HG03066 (cell line): ENCODE measurements around the gene ZNF275.
"Not testable (repeated sequence)": the region's sequence is repeated elsewhere in the genome, so short reads cannot be mapped to it uniquely, and the experiment has no call there.

Experiments
- ATAC-seq: cut with Tn5 transposase; IDR thresholded peaks from one replicate; pipeline ENCODE4 v1.9.1; 2021; ENCODE audit warnings: low read depth; ENCODE audit not compliant: unreplicated experiment

Gene ZNF275

DNA sequence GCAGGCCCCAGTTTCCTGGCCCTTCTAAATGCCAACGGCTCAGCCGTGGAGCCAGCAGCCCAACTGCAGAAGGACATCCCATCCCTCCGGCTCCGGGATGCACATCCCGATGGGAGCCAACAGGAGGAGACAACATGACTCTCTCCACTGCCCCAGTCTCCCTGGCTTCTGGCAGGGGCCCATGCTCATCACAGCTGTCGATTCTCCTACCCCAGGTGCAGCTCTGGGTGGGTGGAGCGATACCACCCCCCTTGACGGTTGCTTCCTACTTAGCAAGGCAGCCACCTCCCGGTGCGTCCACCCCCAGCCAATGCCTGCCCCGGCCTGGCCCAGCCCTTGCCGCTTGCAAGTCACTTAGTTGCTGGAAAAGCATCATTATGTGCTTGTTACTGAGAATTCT is 19.5 kb downstream of the ZNF275 start:
- ATAC-seq = no peak

DNA sequence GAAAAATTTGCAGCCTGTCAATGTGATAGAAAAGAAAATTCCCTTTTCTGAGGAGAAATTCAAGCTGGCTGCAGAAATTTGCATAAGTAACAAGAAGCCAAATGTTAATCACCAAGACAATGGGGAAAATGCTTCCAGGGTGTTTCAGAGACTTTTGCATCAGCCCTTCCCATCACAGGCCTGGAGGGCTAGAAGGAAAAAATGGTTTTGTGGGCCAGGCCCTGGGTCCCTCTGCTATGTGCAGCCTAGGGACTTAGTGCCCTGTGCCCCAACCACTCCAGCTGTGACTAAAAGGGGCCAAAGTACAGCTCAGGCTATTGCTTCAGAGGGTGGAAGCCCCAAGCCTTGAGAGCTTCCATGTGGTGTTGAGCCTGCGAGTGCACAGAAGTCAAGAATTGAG is 23.9 kb downstream of the ZNF275 start:
- ATAC-seq = no peak

DNA sequence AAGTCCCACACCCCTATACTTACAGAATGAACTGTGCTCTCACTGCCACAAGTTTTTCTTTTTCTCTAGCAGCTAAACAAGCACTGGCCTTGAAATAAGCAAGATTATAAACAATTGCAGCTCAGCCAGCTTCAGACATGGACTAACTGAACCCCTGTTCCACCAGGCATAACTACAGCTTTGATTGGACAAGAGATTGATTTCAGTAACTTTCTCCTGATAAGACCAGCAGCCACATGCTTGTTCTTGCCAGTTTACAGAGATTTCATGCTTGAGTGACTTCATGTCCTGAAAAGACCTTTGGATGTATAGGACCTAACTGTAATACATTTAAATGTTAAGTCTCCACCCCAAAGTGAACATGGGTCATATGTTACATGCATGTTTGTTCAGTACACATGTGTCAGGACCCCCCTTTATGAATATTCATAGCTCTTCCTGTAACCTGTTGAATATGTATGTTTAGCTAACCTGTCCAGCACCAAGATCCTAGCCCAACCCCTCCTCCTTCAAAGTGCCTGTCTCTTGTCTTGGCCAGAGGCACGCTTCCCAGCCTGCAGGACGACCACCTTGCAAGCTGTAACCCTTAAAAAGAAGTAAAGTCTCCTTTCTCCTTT is 27.9 kb downstream of the ZNF275 start:
- ATAC-seq = no peak

DNA sequence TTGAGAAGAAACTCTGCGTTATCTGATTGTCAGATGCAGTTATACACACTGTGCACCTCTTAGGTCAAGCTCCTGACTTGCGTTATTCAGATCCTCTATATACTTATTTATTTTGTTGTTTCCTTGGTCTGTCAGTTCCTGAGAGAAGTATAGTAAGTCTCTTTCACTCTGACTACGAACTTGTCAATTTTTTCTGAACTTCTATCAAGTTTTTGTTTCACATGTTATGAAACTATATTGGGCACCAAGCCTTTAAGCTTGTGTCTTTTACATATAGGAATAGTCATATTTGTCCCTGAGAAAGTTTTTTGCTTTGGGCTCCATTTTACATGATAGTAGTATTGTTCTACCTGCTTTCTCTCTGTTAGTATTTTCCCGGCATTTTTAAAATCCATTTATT is 31.7 kb downstream of the ZNF275 start:
- ATAC-seq = no peak

DNA sequence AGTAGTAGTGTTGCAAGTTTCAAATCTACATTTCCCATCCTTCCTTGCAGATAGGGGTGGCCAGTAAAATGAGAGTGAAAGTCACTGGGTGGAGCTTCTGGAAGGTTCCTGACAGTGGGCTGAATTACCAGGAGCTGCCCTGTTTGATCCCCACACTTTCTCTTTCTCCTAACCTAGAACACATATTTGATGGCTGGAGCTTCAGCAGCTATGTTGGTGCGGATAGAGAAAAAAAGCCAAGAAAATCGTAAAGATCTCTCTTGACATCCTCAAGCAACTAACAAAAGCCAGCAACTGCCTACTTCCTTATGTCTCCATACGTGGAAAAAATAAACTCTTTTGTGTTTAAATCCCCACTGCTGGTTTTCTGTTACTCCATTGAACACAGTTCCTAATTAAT is 32.2 kb downstream of the ZNF275 start:
- no peak for ATAC-seq

DNA sequence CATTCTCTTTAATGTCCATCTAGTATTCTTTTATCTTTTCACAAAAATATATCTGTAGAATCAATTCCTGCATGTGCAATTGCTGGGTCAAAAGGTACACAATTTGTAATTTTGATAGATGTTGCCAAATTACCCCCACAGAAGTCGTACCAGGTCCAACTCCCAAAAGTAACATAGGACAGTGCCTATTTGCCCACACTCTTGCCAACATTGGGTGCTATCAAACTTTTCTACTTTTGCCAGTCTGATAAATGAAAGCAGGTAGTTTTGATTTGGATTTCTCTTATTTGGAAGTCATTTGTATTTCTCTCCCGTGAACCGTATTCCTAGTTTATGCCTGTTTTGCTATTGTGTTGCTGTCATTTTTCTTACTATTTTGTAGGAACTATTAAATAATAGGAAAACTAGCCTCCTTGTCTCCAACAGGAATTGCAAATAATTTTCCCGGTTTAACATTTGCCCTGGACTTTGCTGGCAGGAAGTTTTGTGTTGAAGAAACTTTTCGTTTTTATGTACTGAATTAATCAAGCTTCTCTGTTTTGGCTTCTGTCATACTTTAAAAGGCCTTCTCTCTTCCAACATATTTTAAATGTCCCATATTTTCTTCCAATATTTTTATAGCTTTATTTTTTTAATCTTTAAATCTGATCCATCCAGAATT is 33.1 kb downstream of the ZNF275 start:
- no peak for ATAC-seq

DNA sequence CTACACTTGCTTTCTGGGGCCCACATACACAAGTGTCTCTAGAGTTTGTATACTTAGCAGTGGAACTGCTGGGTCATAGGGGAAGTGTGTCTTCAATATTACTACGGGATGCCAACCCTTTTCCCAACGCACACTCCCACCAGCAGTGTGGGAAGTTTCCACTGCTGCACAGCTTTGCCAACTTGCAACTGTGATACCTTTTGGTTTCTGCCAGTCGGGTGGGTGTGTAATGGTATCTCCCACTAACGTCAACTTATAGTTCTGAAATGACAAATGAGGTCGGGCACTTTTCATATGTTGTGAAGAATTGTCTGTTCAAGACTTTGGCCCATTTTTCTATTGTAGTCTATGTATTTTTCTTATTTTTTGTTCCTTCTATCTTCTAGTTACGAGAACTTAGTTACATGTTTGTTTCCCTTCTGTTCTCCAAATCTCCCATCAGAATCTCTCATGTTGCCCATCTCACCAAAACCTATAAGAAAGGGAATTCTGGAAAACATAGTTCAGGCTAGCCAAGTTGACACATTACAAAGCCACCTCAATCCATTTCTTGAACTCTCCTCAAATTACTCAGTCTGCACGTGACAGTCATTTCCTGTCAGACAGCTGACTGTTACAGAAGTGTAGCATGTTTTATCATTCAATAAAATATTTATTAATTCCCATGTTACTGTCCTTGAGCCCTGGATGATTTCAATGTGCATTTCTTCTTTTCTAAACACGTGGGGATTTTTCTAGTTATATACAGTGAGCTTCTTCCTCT is 36.5 kb downstream of the ZNF275 start:
- no peak for ATAC-seq

DNA sequence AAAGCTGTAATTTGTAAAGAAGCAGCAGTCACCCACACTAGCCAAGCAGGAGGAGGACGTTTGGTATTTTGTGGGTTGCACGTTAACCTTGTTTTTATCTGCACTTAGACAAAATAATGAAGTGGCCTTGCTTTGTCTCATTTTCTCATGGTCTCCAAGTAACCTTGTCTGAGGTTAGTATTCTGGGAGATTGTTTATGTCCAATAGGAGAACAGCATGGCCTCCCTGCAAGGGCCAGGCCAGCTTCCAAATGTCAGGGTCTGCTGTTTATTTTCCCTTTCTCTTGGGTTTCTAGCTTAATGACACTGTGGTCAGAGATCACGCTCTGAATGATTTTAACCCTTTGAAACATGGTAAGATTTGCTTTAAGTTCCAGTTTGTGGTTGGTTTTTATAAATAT is 37.3 kb downstream of the ZNF275 start:
- ATAC-seq = no peak

DNA sequence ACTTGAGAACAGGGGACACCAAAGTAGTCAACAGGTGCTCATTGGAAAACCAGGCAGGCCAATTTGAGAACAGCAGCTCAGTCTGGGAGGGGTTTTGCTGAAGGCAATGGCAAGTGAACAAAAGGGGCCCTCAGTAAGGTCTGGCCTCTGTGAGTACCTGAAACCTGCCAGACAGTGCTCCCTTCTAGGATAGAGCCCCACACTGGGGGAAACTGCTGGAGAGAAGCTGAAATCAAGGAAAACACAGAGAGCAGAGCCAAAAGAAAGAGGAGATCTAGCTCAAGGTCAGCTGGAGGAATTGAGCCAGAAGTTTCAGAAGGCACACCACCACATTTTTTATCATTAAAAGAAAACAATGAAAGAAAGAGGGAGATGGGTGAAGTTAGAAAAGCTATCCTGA is 39.0 kb downstream of the ZNF275 start:
- no peak for ATAC-seq

DNA sequence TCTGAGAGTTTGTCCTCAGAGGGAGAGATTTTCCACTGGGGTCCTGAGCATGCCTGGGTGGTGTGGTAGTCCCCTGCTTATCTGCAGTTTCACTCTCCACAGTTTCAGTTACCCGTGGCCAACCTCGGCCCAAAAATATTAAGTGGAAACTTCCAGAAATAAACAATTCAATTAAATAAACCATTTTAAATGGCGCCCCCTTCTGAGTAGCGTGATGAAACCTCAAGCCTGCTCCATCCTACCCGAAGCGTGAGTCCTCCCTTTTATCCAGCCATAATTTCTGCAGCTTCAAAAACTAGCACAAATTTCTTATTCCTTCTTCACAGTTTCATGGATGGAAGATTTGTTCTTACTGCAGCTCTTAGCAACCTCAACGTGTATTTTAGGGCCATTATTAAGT is 40.5 kb downstream of the ZNF275 start:
- no peak for ATAC-seq

DNA sequence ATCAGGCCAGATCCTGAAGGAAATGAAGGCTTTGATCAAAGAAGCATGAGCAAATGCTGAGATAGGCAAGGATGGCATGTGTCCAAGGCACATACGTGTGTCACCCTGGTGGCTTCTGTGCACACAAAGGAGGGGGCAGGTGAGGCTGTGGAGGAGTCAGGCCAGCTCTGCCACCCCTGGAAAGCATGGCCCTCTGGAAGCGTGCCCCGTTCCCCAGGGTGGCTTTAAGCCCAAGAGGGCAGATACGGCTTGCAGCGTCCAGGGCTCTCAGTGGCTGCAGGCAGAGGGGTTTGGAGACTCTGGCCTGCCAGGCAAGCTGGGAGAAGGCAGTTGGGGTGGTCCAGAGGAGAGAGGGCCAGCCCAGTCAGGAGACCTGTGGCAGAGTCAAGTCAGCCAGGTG is 41.6 kb downstream of the ZNF275 start:
- ATAC-seq = no peak

DNA sequence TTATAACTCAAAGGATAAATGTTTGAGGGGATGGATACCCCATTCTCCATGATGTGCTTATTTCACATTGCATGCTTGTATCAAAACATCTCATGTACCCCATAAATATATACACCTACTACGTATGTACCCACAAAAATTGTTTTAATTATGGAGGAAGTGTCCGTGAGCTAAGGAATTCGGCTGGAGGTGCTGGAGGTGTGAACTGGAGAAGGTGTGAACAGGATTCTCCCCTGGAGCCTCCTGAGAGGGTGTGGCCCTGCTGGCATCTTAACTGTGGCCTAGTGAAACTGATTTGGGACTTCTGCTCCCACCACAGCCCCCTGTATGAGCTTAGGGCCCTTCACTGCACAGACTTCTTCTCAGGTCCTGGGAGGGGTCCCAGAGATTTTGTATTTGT is 43.8 kb downstream of the ZNF275 start:
- ATAC-seq = no peak

DNA sequence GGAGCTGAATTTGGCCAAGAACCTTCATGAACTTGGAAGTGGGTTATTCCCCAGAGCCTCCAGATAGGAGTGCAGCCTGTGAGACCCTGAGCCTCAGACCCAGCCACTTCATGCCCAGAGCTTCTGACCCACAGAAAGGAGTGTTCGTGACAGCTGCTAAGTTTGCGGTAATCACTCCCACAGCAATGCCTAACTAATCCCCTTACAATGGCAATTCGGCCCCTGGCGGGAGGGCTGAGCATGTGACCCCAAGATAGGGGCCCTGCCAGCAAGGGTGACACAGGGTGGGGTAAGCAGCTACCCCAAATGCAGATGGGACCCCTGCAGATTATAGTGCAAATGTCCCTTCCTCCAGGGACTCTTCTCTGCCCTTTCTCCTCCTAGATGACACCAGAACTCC is 44.7 kb downstream of the ZNF275 start:
- no peak for ATAC-seq

DNA sequence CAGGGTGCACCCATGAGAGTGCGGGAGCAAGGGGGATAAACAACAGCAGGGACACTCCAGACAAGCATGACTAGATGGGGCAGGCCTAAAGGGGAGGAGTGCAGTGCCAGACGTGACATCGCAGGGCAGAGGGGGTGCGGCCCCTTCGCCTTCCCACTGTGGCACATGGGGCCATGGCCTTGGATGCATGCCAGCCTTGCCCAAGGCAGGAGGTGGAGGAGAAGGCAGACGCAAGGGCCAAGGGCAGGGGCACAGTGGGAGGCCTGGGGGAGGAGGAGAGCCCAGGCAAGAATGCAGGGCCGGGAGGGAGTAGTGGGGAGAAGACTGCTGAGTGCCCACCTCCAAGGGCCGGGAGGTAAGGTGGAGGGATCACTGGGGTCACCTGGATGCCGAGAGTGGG is 45.6 kb downstream of the ZNF275 start:
- no peak for ATAC-seq

DNA sequence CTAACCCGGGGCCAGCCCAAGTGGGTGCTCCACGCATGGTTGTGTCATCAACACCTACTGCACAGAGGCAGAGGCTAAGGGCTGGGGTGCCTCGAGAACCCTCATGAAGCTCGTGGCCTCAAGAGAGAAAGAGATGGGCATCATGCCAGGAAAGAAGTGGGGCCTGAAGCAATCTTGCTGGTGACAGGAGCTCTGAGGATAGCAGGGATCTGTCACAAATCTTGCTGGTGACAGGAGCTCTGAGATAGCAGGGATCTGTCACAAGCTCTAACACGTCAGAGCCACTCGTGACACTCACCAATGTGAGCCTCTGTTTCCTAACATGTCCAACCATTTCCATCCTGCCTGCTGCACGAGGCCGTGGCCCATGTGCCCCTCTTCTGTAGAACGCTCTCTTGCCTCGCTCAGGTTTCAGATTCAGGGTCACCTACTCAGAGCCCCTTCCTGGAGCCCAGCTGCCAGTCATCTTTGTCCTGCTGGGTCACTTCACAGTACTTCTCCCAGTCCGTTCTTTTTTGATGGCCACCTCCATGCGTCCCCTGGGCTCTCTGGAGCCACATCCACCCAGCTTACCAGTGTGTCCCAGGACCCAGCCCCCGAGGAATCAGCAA is 46.1 kb downstream of the ZNF275 start:
- ATAC-seq = no peak

DNA sequence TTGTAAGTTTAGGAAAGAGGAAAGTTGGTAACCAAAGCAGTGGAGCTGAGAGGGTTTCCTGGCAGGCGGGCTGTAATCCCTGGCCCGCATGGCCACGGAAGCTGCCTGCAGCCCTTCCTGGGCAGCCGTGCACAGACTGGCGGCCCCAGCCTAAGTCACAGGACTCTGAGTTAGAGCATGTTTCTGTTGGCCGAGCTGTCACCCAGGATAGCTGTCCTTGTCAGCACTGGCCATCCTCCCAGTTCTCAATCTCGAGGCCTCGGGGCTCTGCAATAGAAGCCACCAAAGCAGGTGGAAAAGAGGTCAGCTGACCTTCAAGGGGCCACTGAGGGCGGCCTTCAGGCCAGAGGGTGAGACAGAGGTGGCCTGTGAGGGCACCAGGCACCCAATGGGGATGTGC is 46.7 kb downstream of the ZNF275 start:
- ATAC-seq = no peak

DNA sequence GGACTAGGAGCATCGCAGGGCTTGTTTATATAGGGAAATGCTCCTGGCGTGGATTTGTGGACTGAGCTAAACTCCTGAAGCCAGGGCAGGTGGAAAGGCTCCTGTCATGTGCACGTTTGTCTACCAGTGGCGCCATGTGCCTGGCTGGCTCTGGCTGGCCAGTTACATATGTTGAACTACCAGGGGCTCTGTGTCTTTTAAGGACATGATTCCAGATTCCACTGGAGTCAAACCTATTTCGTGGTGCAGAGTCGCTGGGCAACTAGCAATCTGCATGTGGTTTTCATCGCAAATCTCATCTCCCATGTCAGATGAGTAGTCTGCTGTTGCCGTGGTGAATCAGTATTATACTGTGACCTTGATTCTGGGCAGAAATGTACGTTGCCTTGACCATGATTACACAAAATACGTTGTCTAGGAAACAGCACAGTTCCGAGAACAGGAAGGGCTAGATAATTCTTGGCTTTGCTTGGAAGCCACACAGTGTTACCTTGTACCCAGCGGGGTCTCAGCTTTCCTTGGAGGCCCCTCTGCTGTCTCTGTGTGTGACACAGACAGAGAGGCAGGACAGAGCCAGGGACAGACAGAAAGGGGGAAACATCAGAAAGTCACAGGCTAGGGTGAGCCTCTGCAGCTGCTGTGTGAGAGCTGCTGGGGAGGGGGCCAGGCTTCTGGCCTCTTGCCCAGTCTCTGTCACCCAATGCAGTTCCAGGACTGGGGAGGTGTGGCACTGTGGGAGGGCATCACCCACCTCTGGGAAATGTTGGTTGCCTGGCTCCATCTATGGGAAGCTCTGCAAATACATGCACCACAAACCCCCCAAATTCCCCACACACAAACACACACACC is 48.0 kb downstream of the ZNF275 start:
- no peak for ATAC-seq

DNA sequence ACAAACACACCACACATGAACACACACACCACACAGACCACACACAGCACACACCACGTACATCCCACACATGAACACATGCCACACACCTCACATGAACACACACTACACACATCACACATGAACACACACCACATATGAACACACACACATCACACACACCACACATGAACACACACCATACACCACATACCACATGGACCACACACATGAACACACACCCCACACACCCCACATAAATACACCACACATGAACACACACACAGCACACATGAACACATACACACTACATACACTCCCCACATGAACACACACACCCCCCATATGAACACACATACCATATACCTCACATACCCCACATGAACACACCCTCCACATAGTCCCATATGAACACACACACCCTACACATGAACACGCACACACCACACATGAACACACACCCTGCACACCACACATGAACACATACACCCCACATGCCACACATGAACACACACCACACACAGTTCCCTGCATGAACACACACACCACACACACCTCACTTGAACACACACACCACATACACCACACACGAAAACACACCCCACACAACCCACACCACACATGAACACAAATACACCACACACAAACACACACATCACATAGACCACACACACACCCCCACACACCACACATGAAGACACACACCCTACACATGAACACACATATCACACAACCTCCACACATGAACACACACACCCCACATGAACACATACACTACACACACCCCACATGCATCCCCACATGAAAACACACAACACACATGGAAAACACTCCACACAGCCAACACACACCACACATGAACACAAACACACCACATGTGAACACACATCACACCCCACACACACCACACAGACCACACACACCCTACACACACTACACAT is 48.9 kb downstream of the ZNF275 start:
- ATAC-seq = no peak

DNA sequence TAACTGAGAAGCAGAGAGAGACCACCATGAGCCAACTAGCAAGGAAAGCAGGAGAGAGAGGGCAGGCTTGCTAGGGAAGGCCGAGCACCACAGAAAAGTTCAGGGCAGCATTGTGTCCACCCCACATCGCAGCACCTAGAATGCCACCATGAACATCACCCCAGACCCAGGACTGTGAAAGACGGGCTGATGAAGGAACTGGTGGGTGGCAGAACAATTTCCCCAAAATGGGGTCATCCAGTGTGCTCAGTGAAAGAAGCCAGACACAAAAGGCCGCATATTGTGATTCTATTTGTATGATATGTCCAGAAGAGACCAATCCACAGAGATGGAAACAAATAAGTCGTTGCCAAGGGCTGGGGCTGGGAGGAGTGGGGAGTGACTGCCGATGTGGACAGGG is 50.4 kb downstream of the ZNF275 start:
- no peak for ATAC-seq

DNA sequence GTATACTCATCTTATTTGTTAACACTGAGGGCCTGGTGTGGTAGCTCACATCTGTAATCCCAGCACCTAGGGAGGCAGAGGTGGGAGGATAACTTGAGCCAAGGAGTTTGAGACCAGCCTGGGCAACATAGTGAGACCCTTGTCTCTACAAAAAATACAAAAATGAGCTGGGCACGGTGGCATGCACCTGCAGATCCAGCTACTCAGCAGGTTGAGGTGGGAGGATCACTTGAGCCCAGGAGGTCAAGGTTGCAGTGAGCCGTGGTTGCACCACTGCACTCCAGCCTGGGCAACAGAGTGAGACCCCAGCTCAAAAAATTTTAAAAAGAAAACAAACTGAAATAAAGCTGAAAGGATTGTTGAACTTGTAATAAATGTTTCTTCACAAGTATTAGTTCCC is 51.0 kb downstream of the ZNF275 start:
- not testable (repeated sequence) for ATAC-seq
